Endothelial cell of umbilical vein (primary cell): ENCODE results near the gene RASGRF1. TPM values are rescaled to one million over a fixed set of nuclear protein-coding genes. Genes with fewer than 3 reads are reported as not detected.

Experiments
- BruUV-seq: library from RNA; stranded (reverse); fragments of 400-500 nt; replicated peaks from 2 replicates; lab custom pipeline; 2021; lab: Mats Ljungman, UMichigan
- CTCF ChIA-PET: fragments of 300-600, 350-600 bp; sonication (Branson Sonifier 250); formaldehyde crosslinking; loops from one replicate; lab custom pipeline; 2021; ENCODE audit warnings: antibody characterized with exemption, inconsistent platforms; lab: Charles Lee
- POLR2A ChIA-PET: fragments of 300-600, 350-600 bp; sonication (Branson Sonifier 250); formaldehyde crosslinking; loops from one replicate; lab custom pipeline; 2021; ENCODE audit warnings: antibody characterized with exemption, inconsistent platforms; lab: Charles Lee
- DNase-seq: peaks from one replicate; pipeline ENCODE4 v3.0.0-alpha.2; 2011; ENCODE audit warnings: low read depth, low spot score
- FAIRE-seq: peaks from 2 replicates; lab custom pipeline; 2011; peaks lifted over from hg19 to GRCh38; lab: Jason Lieb, UNC
- H2AFZ ChIP-seq: 2 replicates; pipeline ENCODE4 v1.6.0; 2012; ENCODE audit warnings: low read depth, low read length, control low read depth, inconsistent platforms
- H3K27ac ChIP-seq: 2 replicates; pipeline ENCODE4 v1.5.1; 2011; ENCODE audit warnings: low read depth, mild to moderate bottlenecking, control low read depth, low read length, moderate library complexity; ENCODE audit not compliant: insufficient read depth
- H3K27me3 ChIP-seq, 2 experiments: 2 replicates each; pipeline versions ENCODE4 v1.6.0 to v1.6.1; 2011; ENCODE audit warnings: low read length in 2 of 2, mixed read lengths in 1 of 2; ENCODE audit not compliant: control insufficient read depth in 2 of 2, insufficient read depth in 2 of 2
- H3K36me3 ChIP-seq, 2 experiments: 2 replicates in 1 of 2; 3 replicates in 1 of 2; pipeline ENCODE4 v1.5.1; 2011; ENCODE audit warnings: low read length in 2 of 2, mild to moderate bottlenecking in 1 of 2, moderate library complexity in 1 of 2; ENCODE audit not compliant: control insufficient read depth in 2 of 2, insufficient read depth in 2 of 2; ENCODE audit errors: extremely low read depth in 1 of 2
- H3K4me1 ChIP-seq: 3 replicates; pipeline ENCODE4 v1.5.1; 2011; ENCODE audit warnings: mild to moderate bottlenecking, low read length; ENCODE audit not compliant: control insufficient read depth, insufficient read depth; ENCODE audit errors: extremely low read depth
- H3K4me2 ChIP-seq: 2 replicates; pipeline ENCODE4 v1.6.1; 2011; ENCODE audit warnings: low read length, control low read depth, mixed read lengths; ENCODE audit not compliant: insufficient read depth
- H3K4me3 ChIP-seq, 3 experiments: fragments of 200-600 bp in 1 of 3; sonication (generic), shearing (Covaris generic) in 1 of 3; replicated peaks in 1 of 3; 2 replicates each; pipeline ENCODE4 v1.5.1; 2011 to 2016; ENCODE audit warnings: control low read depth in 3 of 3, low read length in 3 of 3, mild to moderate bottlenecking in 2 of 3, inconsistent platforms in 1 of 3, low read depth in 1 of 3, moderate library complexity in 1 of 3; ENCODE audit not compliant: insufficient read depth in 1 of 3
- H3K79me2 ChIP-seq: 2 replicates; pipeline ENCODE4 v1.6.0; 2012; ENCODE audit warnings: low read length, inconsistent platforms; ENCODE audit not compliant: control insufficient read depth, insufficient read depth
- H3K9ac ChIP-seq: replicated peaks from 2 replicates; pipeline ENCODE3; 2011; ENCODE audit warnings: low read length, control low read depth; ENCODE audit not compliant: insufficient read depth; ENCODE audit errors: extremely low read depth
- H3K9me1 ChIP-seq: replicated peaks from 3 replicates; pipeline ENCODE4 v1.6.0; 2011; ENCODE audit warnings: mild to moderate bottlenecking, low read length; ENCODE audit not compliant: control insufficient read depth, insufficient read depth; ENCODE audit errors: extremely low read depth
- H3K9me3 ChIP-seq: replicated peaks from 2 replicates; pipeline ENCODE4 v1.5.1; 2012; ENCODE audit warnings: low read length, inconsistent platforms; ENCODE audit not compliant: control insufficient read depth, insufficient read depth
- H4K20me1 ChIP-seq: replicated peaks from 2 replicates; pipeline ENCODE3; 2011; ENCODE audit warnings: mild to moderate bottlenecking, low read length; ENCODE audit not compliant: control insufficient read depth, insufficient read depth; ENCODE audit errors: extremely low read depth
- EZH2 ChIP-seq: IDR thresholded peaks from 2 replicates; pipeline ENCODE4 v1.6.1; 2012; ENCODE audit warnings: borderline replicate concordance, low read depth, mild to moderate bottlenecking, moderate library complexity, low read length, inconsistent platforms; ENCODE audit not compliant: severe bottlenecking
- FOS ChIP-seq: IDR thresholded peaks from 2 replicates; pipeline ENCODE4 v1.6.1; 2011; ENCODE audit warnings: mild to moderate bottlenecking, low read length, moderate library complexity, borderline replicate concordance; ENCODE audit not compliant: insufficient read depth
- GATA2 ChIP-seq: IDR thresholded peaks from 2 replicates; pipeline ENCODE4 v1.7.0; 2011; ENCODE audit warnings: low read depth, mild to moderate bottlenecking, moderate library complexity, mixed read lengths, low read length; ENCODE audit not compliant: insufficient read length, insufficient read depth
- JUN ChIP-seq: IDR thresholded peaks from 2 replicates; pipeline ENCODE4 v1.6.1; 2011; ENCODE audit warnings: borderline replicate concordance, low read depth; ENCODE audit not compliant: insufficient read length, insufficient read depth
- MAX ChIP-seq: IDR thresholded peaks from 2 replicates; pipeline ENCODE4 v1.6.1; 2011; ENCODE audit not compliant: insufficient read depth, insufficient read length
- MYC ChIP-seq: IDR thresholded peaks from one replicate; pipeline ENCODE4 v1.6.1; 2011; ENCODE audit warnings: mild to moderate bottlenecking, low read depth, low read length
- POLR2A ChIP-seq: IDR thresholded peaks from 2 replicates; pipeline ENCODE4 v1.6.1; 2012; ENCODE audit warnings: low read depth, mild to moderate bottlenecking, control low read depth, low read length
- POLR2AphosphoS5 ChIP-seq: IDR thresholded peaks from 2 replicates; pipeline ENCODE4 v1.6.1; 2012; ENCODE audit warnings: low read depth, mild to moderate bottlenecking, control low read depth, low read length, moderate library complexity; ENCODE audit not compliant: insufficient read depth
- dilution Hi-C: fragments of 300-500 bp; cut with MboI; formaldehyde crosslinking; loops from one replicate; pipeline ENCODE4 v1.15.0; 2019; ENCODE audit warnings: low sequenced_read_pairs; ENCODE audit not compliant: extremely low pct_ligation_motif_present
- intact Hi-C: fragments of 100-400 bp; cut with micrococcal nuclease; formaldehyde crosslinking; loops from one replicate; pipeline ENCODE4 v1.10.0; 2022
- polyA plus RNA-seq, 4 experiments: library from polyadenylated mRNA; depleted of rRNA in 3 of 4; stranded (reverse) in 3 of 4; unstranded in 1 of 4; fragments of >200 nt; gene quantifications; 2 replicates each; pipeline versions ENCODE4 v1.2.1 to v1.2.3, GENCODE V29; 2011 to 2012; ENCODE audit warnings: missing spikeins in 1 of 4
- total RNA-seq: library from RNA; stranded (reverse); gene quantifications from 2 replicates; pipeline ENCODE4 v1.2.3, GENCODE V29; 2021
- TF ChIP-seq, protein P1 (sequence below), 2 donors: IDR thresholded peaks; 1 replicate in 1 of 2; 2 replicates in 1 of 2; pipeline ENCODE4 v1.5.1; 2011; ENCODE audit warnings: low read length in 2 of 2, mild to moderate bottlenecking in 2 of 2, moderate library complexity in 2 of 2, control low read depth in 1 of 2, inconsistent platforms in 1 of 2, low read depth in 1 of 2; ENCODE audit not compliant: insufficient read depth in 1 of 2; ENCODE audit errors: extremely low read depth in 1 of 2

RASGRF1 gene
- total and polyA plus RNA-seq, 2 donors (not counting 3 experiments of a cell fraction or from before 2014, with no cell fraction given) = 0.04 TPM; not detected in 1

DNA sequence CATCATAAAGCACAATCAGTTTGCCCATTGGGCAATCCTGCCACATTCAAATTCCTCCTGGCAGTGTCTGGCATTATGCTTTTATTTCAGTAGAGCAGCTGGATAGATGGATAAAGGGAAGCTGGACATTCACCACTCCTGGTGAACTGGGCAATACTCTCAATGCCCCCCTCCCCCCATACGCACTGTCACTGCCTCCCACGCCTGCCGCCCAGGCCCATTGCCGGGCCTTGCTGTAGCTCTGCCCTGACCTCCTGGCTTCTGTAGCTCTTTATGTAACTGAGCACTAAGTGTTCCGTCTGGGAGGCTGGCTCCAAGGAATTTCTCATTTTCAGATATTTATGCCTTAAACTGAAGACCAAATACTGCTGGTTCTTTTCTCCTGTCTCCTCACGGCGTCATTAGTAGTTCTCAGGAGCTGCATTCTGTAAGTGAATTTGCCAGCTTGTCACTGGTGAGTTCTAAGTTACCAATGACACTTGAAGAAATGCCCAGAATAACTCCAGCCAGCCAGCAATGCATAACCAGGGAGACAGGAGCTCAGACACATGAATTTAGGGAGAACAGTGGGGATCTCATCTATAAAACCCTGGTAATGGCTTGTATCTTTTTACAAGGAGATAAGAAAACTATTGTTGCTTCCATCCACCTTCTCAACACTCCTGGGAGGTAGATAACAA is 25.5 kb upstream of the RASGRF1 start:
- DNase-seq (no peak), FAIRE-seq (no peak)
- dilution Hi-C loops = no loop called here
- H3K27ac ChIP-seq = no peak overlapping the region
- ChIA-PET CTCF (interaction anchor here (1.3 kb wide), 1 partner anchor 68 kb away, joined by 3 read pairs; no protein-coding TSS in a partner anchor), POLR2A (no interaction called here)
- H3K9me1 ChIP-seq = no peaks in the 10 kb centered on the region
- BruUV-seq = no TSS peak
- H3K4me1 ChIP-seq = no peaks in the 10 kb centered on the region
- TF ChIP-seq EZH2 = no peak
- no peak for TF ChIP-seq FOS
- TF ChIP-seq POLR2AphosphoS5 = no peak
- TF ChIP-seq MAX = no peak
- TF ChIP-seq, protein P1, sequence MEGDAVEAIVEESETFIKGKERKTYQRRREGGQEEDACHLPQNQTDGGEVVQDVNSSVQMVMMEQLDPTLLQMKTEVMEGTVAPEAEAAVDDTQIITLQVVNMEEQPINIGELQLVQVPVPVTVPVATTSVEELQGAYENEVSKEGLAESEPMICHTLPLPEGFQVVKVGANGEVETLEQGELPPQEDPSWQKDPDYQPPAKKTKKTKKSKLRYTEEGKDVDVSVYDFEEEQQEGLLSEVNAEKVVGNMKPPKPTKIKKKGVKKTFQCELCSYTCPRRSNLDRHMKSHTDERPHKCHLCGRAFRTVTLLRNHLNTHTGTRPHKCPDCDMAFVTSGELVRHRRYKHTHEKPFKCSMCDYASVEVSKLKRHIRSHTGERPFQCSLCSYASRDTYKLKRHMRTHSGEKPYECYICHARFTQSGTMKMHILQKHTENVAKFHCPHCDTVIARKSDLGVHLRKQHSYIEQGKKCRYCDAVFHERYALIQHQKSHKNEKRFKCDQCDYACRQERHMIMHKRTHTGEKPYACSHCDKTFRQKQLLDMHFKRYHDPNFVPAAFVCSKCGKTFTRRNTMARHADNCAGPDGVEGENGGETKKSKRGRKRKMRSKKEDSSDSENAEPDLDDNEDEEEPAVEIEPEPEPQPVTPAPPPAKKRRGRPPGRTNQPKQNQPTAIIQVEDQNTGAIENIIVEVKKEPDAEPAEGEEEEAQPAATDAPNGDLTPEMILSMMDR (IDR thresholded peaks at IDR 0.05; ENCODE audit: extremely low read depth in 1 of 2, insufficient read depth in 1 of 2, low read depth in 1 of 2, low read length in 2 of 2) = no peak
- no peak for TF ChIP-seq MYC
- TF ChIP-seq POLR2A = no peak
- TF ChIP-seq JUN = no peak
- TF ChIP-seq GATA2 = no peak
- H3K4me3 ChIP-seq = no peak overlapping the region
- no peak overlapping the region for H3K4me2 ChIP-seq
- no peaks in the 10 kb centered on the region for H3K9me3 ChIP-seq
- H3K36me3 ChIP-seq = no peaks in the 10 kb centered on the region
- intact Hi-C loops = no loop called here
- no peaks in the 10 kb centered on the region for H3K79me2 ChIP-seq
- H3K9ac ChIP-seq = no peak overlapping the region
- H2AFZ ChIP-seq = no peak overlapping the region
- no peaks in the 10 kb centered on the region for H4K20me1 ChIP-seq
- no peaks in the 10 kb centered on the region for H3K27me3 ChIP-seq
